C1 segment of cervical spinal cord (tissue), 14 donors: ENCODE data around the gene SAPCD1.
A peak's percentile ranks its signal among the peaks of the same experiment; 100 is the strongest.

Experiments used
- DNase-seq, 14 donors: peaks; one replicate each; lab custom pipeline; 2025; lab: John Stamatoyannopoulos, UW

The SAPCD1 gene

DNA sequence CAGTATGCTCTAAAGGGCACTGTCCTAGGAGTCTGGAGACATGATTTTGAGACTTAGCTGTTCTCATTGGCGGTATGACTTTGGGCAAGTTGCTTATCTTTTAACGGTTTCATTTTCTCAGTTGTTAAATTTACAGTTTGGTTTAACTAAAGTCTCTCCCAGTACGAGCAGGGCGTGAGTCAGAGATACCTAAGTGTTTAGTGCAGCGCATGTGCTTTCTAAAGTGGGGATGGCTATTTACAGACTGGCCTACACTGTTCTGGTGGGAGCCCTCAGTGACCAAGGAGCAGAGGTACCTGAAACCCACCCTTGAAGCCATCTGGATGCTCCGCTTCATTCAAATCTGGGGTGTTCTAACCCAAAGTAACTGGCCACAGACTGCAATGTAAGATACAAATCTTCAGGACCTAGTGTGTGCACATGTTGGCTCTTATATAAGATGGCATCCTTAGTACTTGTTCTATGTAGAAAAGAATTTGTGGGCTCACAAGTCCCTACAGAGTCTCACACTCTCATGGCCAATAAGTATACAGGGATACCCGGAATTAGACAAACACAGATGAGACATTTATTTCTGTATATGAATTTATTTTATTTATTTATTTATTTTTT lies 11.9 kb upstream of the SAPCD1 start:
- no peak for DNase-seq

DNA sequence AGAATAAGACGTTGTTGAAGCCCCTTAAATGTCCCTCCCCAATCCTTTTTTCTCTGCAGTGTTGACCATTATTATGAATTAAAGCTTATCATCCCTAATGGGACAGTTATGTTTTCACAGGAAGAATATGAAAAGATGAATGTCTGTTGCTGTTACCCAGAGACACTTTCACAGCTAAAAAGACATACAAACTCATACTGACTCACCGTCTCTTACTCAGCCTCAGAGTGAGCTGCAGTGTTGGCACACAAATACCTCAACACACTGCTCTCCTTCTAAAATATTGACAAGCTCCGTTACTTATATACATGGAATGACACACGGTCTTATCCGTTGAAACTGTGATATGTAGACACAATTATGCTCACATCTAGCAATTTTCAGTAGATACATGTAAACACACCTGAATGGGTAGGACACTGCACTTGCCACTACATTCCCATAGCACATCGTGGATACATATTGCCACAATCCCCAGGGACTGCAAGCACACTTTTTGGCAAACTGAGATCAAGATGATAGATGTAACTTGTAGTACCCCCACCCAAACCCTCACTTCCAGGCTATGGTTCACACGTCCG lies 9.6 kb upstream of the SAPCD1 start:
- no peak for DNase-seq

DNA sequence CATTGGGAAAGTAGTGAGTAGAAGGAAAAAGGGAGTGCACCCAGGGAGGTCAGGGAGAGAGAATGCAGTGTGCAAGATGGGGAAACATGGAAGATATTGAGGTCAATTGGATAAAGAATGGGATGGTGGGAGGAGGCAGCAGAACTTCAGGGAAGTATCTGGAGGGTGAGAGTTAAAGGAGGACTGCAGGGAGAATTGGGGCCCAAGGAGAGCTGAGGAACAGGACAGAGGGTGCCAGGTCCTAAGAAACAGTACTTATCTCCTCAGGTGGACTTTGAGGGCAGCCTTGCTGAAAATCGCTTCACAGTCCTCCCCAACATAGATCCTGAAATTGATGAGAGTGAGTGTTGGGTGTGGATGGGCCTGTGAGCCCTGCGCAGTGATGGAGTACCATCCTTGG lies 4.2 kb upstream of the SAPCD1 start:
- DNase-seq: no peak

DNA sequence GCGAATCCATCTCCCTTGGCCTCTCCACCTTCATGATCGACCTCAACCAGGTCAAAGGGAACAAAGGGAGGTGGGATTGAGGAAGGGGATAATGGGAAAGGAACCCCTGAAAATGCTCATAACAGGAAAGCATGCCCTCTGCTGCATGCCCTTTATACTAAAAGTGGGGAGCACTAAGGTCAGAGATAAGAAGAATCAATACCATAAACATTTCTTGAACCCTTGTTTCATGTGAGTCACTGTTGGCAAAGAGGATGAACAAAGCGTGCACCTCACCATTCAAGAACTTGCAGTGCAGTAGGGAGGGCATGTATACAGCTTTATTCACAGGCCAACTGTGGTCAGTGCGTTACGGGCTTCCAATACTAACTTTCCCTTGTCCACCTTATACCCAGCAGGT lies 1.7 kb upstream of the SAPCD1 start:
- no peak for DNase-seq

DNA sequence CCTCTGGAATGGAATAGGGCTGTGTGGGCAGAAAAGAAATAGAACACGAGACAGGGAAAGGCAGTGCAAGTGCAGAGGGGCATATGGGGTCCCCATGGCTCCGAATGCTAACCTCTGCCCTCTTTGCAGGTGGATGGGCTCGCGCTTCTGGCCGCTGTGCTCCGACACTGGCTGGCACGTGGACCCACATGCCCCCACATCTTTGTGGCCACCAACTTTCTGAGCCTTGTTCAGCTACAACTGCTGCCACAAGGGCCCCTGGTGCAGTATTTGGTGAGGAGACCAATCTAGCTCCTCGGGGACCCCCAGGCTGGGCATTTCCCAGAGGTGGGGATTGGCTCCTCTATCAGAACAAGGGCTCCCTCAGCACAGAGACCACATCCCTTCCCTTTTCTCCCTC lies 1.1 kb upstream of the SAPCD1 start:
- no peak for DNase-seq

DNA sequence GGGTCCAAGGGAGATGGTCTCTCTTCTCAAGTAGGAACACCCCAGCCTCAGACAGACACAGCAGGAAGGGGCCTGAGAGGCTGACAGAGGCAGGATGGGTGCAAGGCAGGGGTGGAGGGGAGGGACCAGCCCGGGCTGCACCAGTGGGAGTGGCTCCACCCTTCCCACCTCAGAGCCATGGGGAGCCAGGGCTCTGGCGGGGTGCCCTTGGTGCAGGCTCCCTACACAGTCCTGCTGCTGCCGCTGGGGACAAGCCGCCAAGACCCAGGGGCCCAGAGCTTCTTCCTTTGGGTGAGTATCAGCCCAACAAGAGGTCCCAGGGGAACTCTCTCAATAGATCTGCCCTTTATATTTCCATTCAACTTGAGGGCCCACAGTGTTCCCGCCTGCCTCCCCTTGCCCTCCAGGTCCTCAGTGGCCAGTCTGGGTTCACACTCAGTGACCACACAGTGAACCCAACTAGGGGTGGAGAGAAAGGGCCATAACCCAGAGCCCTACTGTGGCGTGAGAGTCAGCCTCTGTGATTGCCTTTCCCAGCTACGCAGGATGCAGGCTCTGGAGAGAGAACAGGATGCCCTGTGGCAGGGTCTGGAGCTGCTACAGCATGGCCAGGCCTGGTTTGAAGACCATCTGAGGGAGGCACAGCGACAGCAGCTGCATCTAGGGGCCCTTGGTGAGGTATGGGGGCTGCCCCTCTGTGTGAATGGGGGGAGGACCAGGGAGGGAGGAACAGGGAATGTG lies 592 bp downstream of the SAPCD1 start:
- DNase-seq: no peak

DNA sequence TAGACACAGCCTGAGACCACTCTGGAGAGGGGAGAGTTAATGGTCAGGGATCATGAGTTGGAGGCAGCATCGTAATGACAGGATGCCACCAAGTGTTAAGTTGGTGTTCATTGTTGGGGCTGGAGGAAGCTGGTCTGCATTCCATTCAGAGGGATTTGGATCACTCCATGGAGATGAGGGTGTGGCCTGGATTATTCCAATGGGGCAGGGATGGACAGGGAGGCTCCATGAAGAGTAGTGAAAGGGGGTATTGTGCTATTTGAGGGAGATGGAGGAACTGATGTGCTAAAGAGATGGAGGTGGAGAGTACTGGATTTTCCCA lies 1.1 kb downstream of the SAPCD1 start:
- no peak for DNase-seq

DNA sequence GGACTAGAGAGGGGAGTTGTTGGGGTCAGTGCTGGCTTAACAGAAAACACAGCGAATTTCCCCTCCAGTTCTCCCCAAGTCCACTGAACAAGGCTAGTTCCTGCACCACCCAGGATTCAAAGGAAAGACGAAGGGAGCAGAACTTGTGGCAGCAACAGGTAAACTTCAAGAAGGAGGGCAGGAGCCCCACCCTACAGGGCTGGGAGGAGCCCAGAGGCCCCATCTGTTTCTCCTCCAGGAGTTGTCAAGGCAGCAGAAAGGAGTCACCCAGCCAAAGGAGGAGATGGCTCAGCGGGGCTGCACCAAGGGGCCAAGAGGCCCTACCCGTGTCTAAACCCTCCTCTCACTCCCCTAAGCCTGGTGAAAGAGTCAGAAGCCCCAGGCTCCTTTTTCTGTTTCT lies 1.7 kb downstream of the SAPCD1 start:
- DNase-seq: no peak

DNA sequence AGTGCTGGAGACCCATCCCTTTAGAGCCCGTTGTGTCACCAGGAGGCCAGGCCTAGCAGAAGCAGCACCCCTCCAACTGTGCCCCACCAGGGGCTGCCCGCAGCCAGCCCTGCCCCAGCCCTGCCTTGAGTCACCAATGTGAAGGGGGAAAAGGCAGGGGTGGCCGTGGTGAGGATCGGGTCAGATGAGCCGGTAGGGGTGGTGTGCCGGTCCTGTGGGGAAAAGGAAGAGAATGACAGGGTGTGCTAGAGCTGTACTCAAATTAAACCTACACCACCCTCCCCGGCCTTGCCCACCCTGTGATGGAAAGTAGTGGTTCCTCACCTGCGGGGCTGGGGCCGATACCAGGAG lies 3.1 kb downstream of the SAPCD1 start:
- no peak for DNase-seq

DNA sequence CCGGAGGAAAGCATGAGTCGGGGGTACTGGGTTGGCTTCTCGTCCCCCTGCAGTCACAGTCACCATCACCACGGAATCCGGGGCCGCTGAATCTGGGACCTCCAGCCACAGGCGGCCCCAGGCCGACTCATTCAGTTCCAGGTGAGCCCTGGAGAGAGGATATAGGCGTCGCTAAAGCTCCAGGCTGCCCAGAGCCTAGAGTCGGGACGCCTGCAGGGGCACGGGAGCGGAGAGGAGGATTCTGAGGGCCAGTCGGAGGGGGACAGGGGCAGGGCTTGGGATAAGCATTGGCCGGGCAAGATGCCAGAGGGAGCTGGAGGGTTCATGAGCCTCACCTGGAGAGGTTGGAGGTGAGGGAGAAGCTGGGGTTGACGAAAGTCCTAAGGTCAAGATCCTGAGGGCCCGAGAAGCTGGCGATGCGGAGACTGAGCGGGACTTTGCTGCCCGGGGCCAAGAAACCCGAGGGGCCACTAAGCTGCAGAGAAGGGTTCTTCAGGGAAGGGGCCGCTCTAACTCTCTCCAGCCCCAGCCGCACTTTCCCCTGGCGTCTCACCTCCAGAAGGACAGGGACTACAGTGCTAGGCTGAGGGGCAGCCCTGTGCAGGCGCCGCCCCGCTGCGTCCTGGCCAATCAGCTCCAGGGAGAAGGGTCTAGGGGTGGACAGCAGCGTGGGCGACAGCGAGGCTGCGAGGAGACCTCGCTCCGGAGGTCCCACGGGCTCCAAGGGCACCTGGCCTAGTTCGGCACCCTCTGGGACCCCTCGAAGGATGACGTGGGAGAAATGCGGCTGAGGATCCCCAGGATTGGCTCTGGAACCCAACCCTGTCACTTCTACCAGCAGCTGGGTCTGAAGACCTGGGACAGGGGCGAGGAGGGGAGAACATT lies 3.7 kb downstream of the SAPCD1 start:
- peak in 1 of 14 donors; percentile 12 for DNase-seq

DNA sequence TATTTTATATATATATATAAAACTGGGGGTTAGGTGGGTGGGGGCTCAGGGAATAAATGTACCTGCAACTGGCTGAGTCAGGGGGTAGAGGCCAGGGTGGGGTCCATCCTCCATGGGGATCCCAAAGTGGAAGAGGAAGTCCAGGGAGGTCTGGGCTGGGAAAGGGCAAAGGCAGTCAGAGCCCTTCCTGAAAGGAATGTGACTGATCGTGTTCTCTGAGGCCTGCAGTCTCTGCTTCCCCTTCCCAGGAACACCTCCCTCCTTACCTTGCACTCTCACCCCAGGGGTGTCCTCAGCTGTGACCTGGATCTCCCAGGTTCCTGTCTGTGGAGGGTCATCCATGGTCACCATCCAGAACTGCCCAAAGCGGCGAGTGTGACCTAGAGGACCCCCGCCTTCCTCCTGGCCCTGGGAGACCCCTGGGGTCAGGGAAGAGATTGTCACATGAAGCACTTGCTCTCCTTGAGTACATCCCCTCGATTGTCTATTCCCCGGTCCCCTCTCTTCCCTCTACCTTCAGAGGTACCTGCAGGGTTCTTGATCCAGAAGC lies 4.7 kb downstream of the SAPCD1 start:
- no peak for DNase-seq

DNA sequence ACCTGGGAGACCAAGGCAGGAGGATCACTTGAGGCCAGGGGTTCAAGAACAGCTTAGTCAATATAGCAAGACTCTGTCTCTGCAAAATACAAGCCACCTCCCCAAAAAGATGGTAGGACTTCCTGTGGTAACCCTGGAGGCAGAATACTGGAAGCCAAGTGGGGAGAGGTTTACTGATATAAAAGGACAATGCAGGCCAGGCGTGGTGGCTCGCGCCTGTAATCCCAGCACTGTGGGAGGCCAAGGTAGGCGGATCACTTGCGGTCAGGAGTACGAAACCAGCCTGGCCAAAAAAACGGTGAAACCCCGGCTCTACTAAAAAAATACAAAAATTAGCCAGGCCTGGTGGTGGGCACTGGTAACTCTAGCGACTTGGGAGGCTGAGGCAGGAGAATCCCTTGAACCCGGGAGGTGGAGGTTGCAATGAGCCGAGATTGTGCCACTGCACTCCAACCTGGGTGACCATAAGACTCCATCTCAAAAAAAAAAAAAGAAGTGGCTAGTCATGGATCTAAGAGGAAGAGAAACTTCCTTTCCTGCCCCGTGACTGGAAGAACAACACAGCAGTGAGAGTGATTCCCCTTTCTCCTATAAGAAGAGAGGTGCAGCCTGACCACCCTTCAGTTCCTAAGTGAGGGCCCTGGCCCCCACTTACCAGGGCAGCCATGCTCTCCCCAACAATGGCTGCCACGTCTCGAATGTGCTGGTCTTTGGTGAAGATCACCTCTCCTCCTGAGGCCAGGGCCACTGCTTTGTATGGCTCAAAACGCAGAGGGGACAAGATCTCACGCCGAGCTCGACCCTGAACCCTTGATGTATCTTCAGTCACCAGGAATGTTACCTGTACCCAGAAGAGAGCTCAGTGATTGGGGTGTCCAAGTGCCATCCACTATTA lies 6.2 kb downstream of the SAPCD1 start:
- DNase-seq: no peak

DNA sequence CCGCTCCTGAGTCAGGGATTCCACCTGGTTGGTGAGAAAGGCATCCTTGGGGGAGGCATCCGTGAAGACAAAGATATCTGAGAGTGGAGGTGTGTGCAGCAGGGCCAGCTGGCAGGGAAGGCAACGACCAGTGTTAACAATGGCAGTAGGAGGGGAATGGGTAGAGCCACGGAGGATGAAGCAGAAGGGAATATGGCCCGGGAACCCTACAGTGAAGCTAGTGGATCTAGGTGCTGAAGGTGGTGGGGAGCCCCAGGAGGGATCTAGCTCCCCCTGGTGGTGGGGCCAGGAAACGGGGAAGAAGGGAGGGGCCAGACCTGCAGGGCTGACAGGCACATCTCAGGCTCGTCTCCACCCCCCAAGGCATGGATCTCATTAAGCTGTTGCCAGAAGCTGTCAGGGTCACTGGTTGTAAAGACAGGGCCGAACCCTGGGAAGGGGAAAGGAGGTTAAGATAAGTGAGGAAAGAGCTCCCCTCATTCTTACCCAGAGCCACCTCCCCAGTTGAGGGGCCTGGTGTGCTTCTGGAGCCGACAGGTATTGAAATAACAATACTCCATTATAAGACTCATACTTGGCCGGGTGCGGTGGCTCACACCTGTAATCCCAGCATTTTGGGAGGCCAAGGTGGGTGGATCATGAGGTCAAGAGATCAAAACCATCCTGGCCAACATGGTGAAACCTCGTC lies 7.4 kb downstream of the SAPCD1 start:
- DNase-seq: peak in 1 of 14 donors; percentile 17

DNA sequence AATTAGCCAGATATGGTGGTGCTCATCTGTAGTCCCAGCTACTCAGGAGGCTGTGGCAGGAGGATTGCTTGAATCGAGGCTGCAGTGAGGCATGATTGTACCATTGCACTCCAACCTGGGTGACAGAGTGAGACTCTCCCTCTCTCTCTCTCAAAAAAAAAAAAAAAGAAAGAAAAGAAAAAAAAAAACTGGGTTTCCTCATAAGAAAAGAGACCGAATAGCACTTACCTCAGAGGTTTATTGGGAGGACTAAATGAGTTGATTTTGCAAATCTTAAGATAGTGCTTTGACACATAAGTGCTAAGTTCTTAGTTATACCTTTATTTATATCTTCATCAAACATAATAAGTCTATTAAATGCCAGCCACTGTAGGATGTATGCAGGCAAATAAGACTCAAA lies 8.4 kb downstream of the SAPCD1 start:
- DNase-seq: no peak

DNA sequence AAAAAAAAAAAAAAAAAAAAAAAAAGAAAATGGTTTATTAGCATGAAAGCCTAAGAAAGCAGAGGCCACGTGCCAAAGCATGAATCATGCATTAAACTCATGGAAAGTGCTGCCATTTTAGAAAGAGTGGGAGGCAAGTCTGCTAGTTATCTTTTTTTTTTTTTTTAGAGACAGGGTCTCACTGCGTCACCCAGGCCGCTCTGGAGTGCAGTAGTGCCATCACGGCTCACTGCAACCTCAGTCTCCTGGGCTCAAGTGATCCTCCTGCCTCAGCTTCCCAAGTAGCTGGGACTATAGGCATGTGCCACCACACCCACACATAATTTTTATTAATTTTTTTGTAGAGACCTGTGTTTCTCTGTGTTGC lies 9.5 kb downstream of the SAPCD1 start:
- DNase-seq: no peak

DNA sequence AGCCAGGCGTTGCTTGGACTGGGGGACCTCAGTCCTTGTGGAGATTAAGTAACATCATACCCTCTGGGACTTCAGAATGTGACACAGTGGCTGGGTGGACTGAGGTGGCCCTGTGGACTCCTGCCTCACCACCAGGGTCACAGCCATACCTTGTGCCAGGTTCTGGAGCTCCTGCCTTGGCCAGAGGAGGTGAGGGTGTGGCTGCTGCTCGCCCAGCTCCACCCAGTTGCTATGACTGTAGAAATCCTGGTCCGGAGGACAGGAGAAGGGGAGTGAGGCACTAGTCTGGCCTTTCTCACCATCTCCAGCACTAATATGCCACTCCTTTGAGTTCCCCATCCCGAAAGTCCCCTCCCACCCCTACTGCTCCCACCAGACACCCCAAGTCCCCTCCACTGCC lies 12.7 kb downstream of the SAPCD1 start:
- no peak for DNase-seq

DNA sequence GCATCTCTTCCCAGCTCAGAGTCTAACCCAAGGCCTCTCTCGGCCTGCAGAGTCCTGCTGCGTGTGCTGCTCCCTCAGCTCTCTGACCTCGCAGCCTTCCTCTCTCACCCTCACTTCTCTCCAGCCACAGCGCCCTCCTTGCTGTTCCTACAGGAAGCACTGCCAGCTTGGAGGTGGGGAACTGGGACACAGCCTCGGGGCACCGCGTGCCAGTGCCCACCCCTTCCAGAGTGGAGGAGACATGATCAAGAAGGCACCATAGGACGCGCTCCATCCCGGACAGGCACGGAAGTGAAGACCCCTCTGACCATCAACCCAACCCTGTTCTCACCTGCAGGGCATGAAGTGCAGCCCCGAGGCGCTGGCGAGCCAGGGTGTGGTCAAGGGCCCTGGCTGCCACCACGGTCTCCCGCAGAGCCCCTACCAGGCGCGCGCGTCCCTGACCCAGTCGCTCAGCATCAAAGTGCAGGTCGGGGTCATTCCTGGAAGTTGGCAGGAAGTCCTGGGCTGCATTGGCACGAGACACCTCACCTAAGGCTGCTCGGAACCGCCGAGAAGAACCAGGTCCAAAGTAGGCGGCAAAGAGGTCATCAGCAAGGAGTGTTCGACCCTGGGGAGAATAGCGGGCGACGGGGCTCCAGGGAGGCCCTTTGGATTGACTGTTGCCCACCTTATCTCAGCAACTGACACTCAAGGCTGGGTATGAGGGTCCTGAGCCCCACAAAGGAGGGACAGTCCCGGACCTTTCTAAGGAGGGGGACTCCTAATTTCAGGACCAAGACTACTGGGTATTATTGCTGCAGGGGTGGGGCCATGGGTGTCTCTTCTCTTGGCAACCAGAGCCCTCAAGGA lies 13.4 kb downstream of the SAPCD1 start:
- DNase-seq: no peak

DNA sequence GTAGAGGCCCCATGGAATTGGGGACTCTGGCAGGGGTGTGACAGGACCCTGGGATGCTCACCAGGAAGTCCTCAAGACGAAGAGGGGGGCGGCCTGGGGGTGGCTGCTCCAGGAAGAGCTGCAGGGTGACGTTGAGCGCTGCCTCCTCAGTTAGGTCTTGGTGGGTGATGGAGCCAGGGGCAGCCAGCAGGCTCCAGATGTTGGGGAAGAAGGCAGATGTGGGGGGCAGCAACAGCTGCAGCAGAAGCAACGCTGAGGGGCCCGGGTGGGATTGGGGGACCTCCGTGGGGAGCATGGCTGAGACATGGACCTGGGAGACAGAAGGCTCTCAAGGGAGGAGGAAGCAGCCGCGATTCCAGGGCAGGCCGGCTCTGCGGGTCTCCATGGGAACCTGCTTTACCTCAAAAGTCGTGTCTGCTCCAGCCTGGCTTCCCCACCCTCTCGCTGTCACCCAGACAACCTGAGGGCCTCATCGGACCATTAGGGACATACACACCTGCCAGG lies 14.1 kb downstream of the SAPCD1 start:
- DNase-seq: peak in 1 of 14 donors; percentile 60

DNA sequence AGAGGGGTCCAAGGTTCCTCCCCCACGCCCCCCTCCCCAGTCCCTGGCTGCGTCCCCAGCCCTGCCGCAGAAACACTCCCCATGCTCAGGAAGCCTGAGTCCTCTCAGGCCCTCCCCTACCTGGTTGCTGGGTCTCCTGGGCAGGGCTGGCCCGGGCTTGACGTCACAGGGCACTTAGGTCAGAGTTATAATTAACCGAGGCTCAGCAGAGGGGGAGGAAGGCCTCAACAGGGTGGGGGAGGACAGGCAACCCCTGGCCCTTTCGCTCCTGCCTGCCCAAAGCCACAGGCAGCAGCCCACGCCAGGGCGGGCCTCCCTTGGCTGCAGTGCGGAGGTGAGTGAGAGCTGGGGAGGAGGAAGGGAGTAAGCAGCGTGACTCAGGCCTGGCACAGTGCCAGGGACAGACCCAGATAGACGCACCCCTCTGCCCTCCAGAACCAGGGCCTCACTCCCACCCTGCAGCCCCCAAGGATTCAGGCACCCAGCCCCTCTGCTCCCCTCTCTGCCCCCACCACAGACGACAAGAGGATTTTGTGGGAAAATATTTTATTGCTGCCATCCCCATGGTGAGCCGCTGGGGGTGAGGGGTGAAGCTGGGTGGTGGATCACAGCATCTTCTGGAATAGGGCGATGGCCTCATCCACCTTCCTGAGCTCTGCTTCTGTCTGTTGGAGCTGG lies 14.7 kb downstream of the SAPCD1 start, which contains the start of gene VWA7:
Gene VWA7, minus strand, starts transcription at position 340 of the 678 bp plus-strand sequence. CDS start 549 bp downstream, outside the sequence.
- peak in 1 of 14 donors; percentile 60 for DNase-seq
